Caco-2 (cell line): ENCODE data around the gene TMEM252. TPM values are rescaled to one million over a fixed set of nuclear protein-coding genes. Genes with fewer than 3 reads are reported as not detected.

Experiments
- BruUV-seq: library from RNA; stranded (reverse); fragments of 400-500 nt; replicated peaks from 2 replicates; lab custom pipeline; 2021; lab: Mats Ljungman, UMichigan
- CTCF ChIA-PET: fragments of 300-600 bp; sonication (Branson Sonifier 250); formaldehyde crosslinking; loops from one replicate; lab custom pipeline; 2022; ENCODE audit warnings: antibody characterized with exemption; lab: Charles Lee
- POLR2A ChIA-PET: fragments of 300-600 bp; sonication (Branson Sonifier 250); formaldehyde crosslinking; loops from one replicate; lab custom pipeline; 2022; ENCODE audit warnings: antibody characterized with exemption; lab: Charles Lee
- DNase-seq, 2 experiments: peaks; one replicate each; pipeline versions ENCODE4 v3.0.0 to v3.0.0-alpha.2; 2020 to 2022
- H3K27me3 ChIP-seq: replicated peaks from 2 replicates; pipeline ENCODE4 v1.6.0; 2011; ENCODE audit warnings: low read length; ENCODE audit not compliant: control insufficient read depth, insufficient read depth
- H3K36me3 ChIP-seq: 2 replicates; pipeline ENCODE4 v1.5.1; 2011; ENCODE audit warnings: low read length; ENCODE audit not compliant: control insufficient read depth, insufficient read depth
- H3K4me1 ChIP-seq: fragments of 250-450 bp; sonication (Bioruptor Pico); 2 replicates; pipeline ENCODE4 v1.5.1; 2020; ENCODE audit warnings: mild to moderate bottlenecking
- H3K4me3 ChIP-seq: 2 replicates; pipeline ENCODE4 v1.5.1; 2011; ENCODE audit warnings: low read depth, mild to moderate bottlenecking, control low read depth, low read length
- H3K9me3 ChIP-seq: fragments of 250-450 bp; sonication (Bioruptor Pico); 2 replicates; pipeline ENCODE4 v1.5.1; 2020; ENCODE audit warnings: mild to moderate bottlenecking, moderate library complexity
- H3K27ac Mint-ChIP-seq: one replicate; pipeline ENCODE4 v1.8.0; 2022; ENCODE audit warnings: mixed read lengths; ENCODE audit not compliant: unreplicated experiment
- H3K27me3 Mint-ChIP-seq: one replicate; pipeline ENCODE4 v1.8.0; 2022; ENCODE audit warnings: mixed read lengths; ENCODE audit not compliant: insufficient read depth, unreplicated experiment
- H3K36me3 Mint-ChIP-seq: one replicate; pipeline ENCODE4 v1.8.0; 2022; ENCODE audit warnings: mild to moderate bottlenecking, mixed read lengths; ENCODE audit not compliant: insufficient read depth, unreplicated experiment
- H3K4me1 Mint-ChIP-seq: one replicate; pipeline ENCODE4 v1.8.0; 2022; ENCODE audit warnings: low read depth, mixed read lengths; ENCODE audit not compliant: unreplicated experiment
- H3K4me3 Mint-ChIP-seq: one replicate; pipeline ENCODE4 v1.8.0; 2022; ENCODE audit warnings: mild to moderate bottlenecking, moderate library complexity, mixed read lengths; ENCODE audit not compliant: unreplicated experiment
- H3K9me3 Mint-ChIP-seq: one replicate; pipeline ENCODE4 v1.8.0; 2022; ENCODE audit warnings: mixed read lengths; ENCODE audit not compliant: unreplicated experiment
- intact Hi-C: fragments of 100-400 bp; cut with micrococcal nuclease; formaldehyde crosslinking; loops from one replicate; pipeline ENCODE4 v1.10.0; 2022; ENCODE audit not compliant: unreplicated experiment
- total RNA-seq: library from RNA; stranded (reverse); gene quantifications from 2 replicates; pipeline ENCODE4 v1.2.3, GENCODE V29; 2022
- TF ChIP-seq, protein P1 (sequence below), 2 experiments: fragments of 200-600 bp in 1 of 2; IDR thresholded peaks; 1 replicate in 1 of 2; 2 replicates in 1 of 2; pipeline versions ENCODE4 v1.5.1 to v1.8.0; 2011 to 2022; ENCODE audit warnings: antibody characterized with exemption in 1 of 2, control low read depth in 1 of 2, inconsistent platforms in 1 of 2, low read depth in 1 of 2, low read length in 1 of 2, mild to moderate bottlenecking in 1 of 2, moderate library complexity in 1 of 2; ENCODE audit not compliant: insufficient read depth in 1 of 2, severe bottlenecking in 1 of 2, unreplicated experiment in 1 of 2

TMEM252 gene
- total RNA-seq, 1 experiment from 2014 or later, result not detected

DNA sequence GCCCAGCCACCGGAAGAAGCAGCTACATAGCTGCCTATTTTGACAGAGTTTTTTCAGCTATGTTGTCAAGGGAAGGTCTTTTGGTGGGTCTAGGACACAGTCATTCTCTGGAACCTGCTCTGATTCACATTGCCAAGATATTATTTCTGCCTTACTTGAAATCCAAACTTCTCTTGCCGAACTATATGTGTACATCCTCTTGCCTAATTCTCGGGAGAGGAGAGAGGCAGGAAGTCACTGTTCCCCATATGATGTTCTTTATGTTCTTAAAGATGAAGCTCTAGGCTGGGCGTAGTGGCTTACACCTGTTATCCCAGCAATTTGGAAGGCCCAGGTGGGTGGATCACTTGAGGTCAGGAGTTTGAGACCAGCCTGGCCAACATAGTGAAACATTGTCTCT, 8.6 kb downstream of the TMEM252 start:
- no peaks in the 10 kb centered on the region for H3K27me3 Mint-ChIP-seq
- BruUV-seq, result no TSS peak
- H3K36me3 Mint-ChIP-seq, result no peaks in the 10 kb centered on the region
- DNase-seq, result no peak
- no peaks in the 10 kb centered on the region for H3K4me1 ChIP-seq
- H3K27me3 ChIP-seq, result no peaks in the 10 kb centered on the region
- POLR2A ChIA-PET, result no interaction called here
- no peaks in the 10 kb centered on the region for H3K9me3 Mint-ChIP-seq
- no peaks in the 10 kb centered on the region for H3K36me3 ChIP-seq
- CTCF ChIA-PET, result interaction anchor here (0.7 kb wide), 1 partner anchor 470 kb away, joined by 6 read pairs; no protein-coding TSS in a partner anchor
- no peak overlapping the region for H3K27ac Mint-ChIP-seq
- H3K4me3 Mint-ChIP-seq, result no peak overlapping the region
- H3K4me1 Mint-ChIP-seq, result no peaks in the 10 kb centered on the region
- intact Hi-C loops, result no loop called here
- H3K9me3 ChIP-seq, result no peaks in the 10 kb centered on the region
- H3K4me3 ChIP-seq, result no peak overlapping the region
- TF ChIP-seq, protein P1, sequence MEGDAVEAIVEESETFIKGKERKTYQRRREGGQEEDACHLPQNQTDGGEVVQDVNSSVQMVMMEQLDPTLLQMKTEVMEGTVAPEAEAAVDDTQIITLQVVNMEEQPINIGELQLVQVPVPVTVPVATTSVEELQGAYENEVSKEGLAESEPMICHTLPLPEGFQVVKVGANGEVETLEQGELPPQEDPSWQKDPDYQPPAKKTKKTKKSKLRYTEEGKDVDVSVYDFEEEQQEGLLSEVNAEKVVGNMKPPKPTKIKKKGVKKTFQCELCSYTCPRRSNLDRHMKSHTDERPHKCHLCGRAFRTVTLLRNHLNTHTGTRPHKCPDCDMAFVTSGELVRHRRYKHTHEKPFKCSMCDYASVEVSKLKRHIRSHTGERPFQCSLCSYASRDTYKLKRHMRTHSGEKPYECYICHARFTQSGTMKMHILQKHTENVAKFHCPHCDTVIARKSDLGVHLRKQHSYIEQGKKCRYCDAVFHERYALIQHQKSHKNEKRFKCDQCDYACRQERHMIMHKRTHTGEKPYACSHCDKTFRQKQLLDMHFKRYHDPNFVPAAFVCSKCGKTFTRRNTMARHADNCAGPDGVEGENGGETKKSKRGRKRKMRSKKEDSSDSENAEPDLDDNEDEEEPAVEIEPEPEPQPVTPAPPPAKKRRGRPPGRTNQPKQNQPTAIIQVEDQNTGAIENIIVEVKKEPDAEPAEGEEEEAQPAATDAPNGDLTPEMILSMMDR (IDR thresholded peaks at IDR 0.05; ENCODE audit: insufficient read depth in 1 of 2, low read depth in 1 of 2, low read length in 1 of 2, severe bottlenecking in 1 of 2, unreplicated experiment in 1 of 2), result no peak

DNA sequence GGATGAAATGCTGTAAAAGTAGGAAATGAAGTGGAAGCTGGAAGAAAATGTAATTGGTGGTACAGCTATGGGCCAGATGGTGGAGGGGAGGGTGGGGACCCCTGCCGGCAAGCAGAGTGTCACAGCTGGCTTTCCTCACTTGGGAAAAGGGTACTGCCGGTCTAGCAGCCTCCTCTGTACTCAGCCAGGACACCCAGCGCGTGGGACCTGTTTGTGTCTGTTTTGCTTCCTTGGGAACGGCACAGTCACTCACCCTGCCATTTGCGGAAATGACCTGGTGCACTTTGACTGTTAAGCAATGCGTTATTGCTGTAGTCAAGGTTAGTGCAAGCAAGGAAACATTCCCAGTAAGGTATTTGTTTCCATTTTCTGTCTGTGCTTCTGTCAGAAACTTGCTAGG, 10.1 kb downstream of the TMEM252 start:
- POLR2A ChIA-PET, result no interaction called here
- Mint-ChIP-seq H3K4me3 (no peak overlapping the region), H3K9me3 (no peaks in the 10 kb centered on the region), H3K27ac (no peak overlapping the region), H3K27me3 (no peaks in the 10 kb centered on the region), H3K4me1 (no peaks in the 10 kb centered on the region), H3K36me3 (no peaks in the 10 kb centered on the region)
- CTCF ChIA-PET, result no interaction called here
- no TSS peak for BruUV-seq
- Histone ChIP-seq H3K27me3 (no peaks in the 10 kb centered on the region), H3K4me1 (no peaks in the 10 kb centered on the region), H3K9me3 (no peaks in the 10 kb centered on the region), H3K4me3 (no peak overlapping the region), H3K36me3 (no peaks in the 10 kb centered on the region)
- peak in 1 of 2 experiments; percentile 2 for DNase-seq
- intact Hi-C loops, result no loop called here
- TF ChIP-seq, protein P1 (IDR thresholded peaks at IDR 0.05; ENCODE audit: insufficient read depth in 1 of 2, low read depth in 1 of 2, low read length in 1 of 2, severe bottlenecking in 1 of 2, unreplicated experiment in 1 of 2), result no peak

- Histone ChIP-seq H3K36me3 (no peaks in the 10 kb centered on the region), H3K4me3 (no peak overlapping the region), H3K4me1 (no peaks in the 10 kb centered on the region), H3K27me3 (no peaks in the 10 kb centered on the region), H3K9me3 (no peaks in the 10 kb centered on the region)
- no TSS peak for BruUV-seq
- intact Hi-C loops, result no loop called here
- Mint-ChIP-seq H3K4me3 (no peak overlapping the region), H3K36me3 (no peaks in the 10 kb centered on the region), H3K9me3 (no peaks in the 10 kb centered on the region), H3K27me3 (no peaks in the 10 kb centered on the region), H3K27ac (no peak overlapping the region), H3K4me1 (no peaks in the 10 kb centered on the region)
- no peak for DNase-seq
- POLR2A ChIA-PET, result no interaction called here
- CTCF ChIA-PET, result no interaction called here
- TF ChIP-seq, protein P1 (IDR thresholded peaks at IDR 0.05; ENCODE audit: insufficient read depth in 1 of 2, low read depth in 1 of 2, low read length in 1 of 2, severe bottlenecking in 1 of 2, unreplicated experiment in 1 of 2), result no peak
These were observed 17.2 kb downstream of the TMEM252 start for GRCh38 chr9:68523367-68523936.
